ENCODE results near the gene H2BW2. TPM values are rescaled to one million over a fixed set of nuclear protein-coding genes. Genes with fewer than 3 reads are reported as not detected.
"Not testable (repeated sequence)": the region's sequence is repeated elsewhere in the genome, so short reads cannot be mapped to it uniquely, and the experiment has no call there.

Gene H2BW2
- polyA plus RNA-seq, 2 of the 4 experiments (the other 2 are of a cell fraction): not detected

DNA sequence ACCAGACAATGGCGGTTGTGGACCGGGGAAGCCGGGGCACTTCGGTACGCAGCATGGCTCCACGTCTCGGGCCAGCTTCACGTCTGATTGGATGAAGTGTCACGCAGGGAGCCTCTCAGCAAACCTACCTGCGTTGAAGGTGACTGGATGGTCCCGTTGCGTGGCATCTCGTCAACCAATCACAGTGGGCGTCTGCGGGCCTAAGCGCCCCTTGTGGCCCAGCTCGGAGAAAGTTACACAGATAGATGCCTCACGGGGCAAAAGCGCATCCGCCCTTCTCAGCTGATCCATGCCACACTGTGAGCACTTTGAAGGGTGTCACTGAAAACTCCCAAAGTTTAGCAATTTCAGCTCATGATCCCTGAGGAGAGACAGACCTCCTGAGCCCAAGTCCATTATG lies 26.1 kb upstream of the H2BW2 start, which contains the start of gene H2BW1 (continued):
- TF ChIP-seq HEYL (CRISPR knock-in tag; IDR thresholded peaks at IDR 0.05) (no peak), SMC3 (IDR thresholded peaks at IDR 0.05) (no peak), ZC3H11A (IDR thresholded peaks at IDR 0.05) (no peak), ESRRA (IDR thresholded peaks at IDR 0.05; ENCODE audit: borderline replicate concordance, low read length) (no peak), RFX5 (IDR thresholded peaks at IDR 0.05) (no peak), JUN (IDR thresholded peaks at IDR 0.05) (no peak), EHMT2 (IDR thresholded peaks at IDR 0.05; ENCODE audit: low read depth) (no peak), TP53 (CRISPR knock-in tag; IDR thresholded peaks at IDR 0.05) (no peak), CHD4 (IDR thresholded peaks at IDR 0.05; ENCODE audit: borderline replicate concordance) (no peak)

DNA sequence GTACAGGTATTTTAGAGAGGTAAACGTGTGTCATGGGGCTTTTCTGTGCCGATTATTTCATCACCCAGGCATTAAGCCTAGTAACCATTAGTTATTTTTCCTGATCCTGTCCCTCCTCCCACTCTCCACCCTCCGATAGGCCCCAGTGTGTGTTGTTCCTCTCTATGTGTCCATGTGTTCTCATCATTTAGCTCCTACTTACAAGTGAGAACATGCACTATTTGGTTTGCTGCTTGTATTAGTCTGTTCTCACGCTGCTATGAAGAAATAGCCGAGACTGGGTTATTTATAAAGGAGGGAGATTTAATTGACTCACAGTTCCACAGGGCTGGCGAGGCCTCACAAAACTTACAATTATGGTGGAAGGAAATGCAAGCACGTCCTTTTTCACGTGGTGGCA lies 24.2 kb upstream of the H2BW2 start:
- ATAC-seq; DNase-seq (ENCODE audit: low read depth in 1 of 2, low spot score in 1 of 2); H3K27ac ChIP-seq; POLR2A ChIA-PET; FAIRE-seq; CTCF ChIA-PET; H3K4me3 ChIP-seq; H3K4me1 ChIP-seq; H3K4me2 ChIP-seq; H3K9me3 ChIP-seq: not testable (repeated sequence)
- 8% methylated on average over 8 of the region's 8 CpGs for WGBS (ENCODE audit: missing lambda C conversion rate)

DNA sequence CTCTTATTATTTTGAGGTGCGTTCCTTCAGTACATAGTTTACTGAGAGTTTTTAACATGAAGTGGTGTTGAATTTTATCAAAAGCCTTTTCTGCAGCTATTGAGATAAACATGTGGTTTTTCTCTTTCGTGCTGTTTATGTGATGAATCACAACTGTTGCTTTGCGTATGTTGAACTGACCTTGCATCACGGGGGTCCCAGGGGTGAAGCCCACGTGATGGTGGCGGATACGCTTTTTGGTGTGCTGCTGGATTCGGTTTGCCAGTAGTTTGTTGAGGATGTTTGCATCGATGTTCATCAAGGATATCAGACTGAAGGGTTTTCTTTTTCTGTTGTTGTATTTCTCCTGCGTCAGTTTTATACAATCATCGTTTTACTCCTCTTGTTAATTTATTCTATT lies 21.6 kb upstream of the H2BW2 start:
- TF ChIP-seq HOXB13 (CRISPR knock-in tag; IDR thresholded peaks at IDR 0.05; ENCODE audit: low read depth) (no peak), NR3C1 (IDR thresholded peaks at IDR 0.05) (no peak)
- TF ChIP-seq, protein P1, sequence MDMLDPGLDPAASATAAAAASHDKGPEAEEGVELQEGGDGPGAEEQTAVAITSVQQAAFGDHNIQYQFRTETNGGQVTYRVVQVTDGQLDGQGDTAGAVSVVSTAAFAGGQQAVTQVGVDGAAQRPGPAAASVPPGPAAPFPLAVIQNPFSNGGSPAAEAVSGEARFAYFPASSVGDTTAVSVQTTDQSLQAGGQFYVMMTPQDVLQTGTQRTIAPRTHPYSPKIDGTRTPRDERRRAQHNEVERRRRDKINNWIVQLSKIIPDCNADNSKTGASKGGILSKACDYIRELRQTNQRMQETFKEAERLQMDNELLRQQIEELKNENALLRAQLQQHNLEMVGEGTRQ (IDR thresholded peaks at IDR 0.05): no peak
- ATAC-seq (no peak), DNase-seq (ENCODE audit: low read depth in 1 of 2, low spot score in 1 of 2) (no peak), FAIRE-seq (no peak)
- WGBS (ENCODE audit: missing lambda C conversion rate): 25% methylated on average over 11 of the region's 11 CpGs
- CTCF ChIA-PET: no interaction called here
- Histone ChIP-seq H3K9me3 (no peaks in the 10 kb centered on the region), H3K4me2 (no peak overlapping the region), H3K27ac (no peak overlapping the region), H3K4me1 (no peaks in the 10 kb centered on the region), H3K4me3 (no peak overlapping the region)
- POLR2A ChIA-PET: no interaction called here

DNA sequence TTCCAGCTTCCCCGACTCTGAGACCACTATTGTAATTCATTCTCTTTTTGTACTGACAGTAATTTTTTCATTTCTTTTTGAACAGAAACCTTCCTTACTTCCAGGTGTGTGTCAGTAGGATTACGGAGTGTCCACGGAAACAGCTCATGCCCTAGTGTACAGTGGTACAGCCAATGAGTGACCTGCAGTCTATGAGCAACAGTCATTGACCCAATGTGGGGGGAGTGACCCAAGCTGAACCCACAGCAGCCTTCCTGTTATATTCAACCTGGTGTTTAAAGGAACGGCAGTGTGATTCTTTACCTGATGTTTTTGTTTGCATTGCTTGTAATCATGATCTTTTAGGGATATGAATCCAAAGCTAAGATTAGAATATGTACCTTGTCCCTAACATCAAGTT lies 1.2 kb downstream of the H2BW2 start:
- DNase-seq (ENCODE audit: low read depth in 1 of 2, low spot score in 1 of 2) (no peak), ATAC-seq (no peak), FAIRE-seq (no peak)
- Histone ChIP-seq H3K4me3 (no peak overlapping the region), H3K9me3 (no peaks in the 10 kb centered on the region), H3K27ac (no peak overlapping the region), H3K4me1 (no peaks in the 10 kb centered on the region), H3K4me2 (no peak overlapping the region)
- ChIA-PET CTCF (interaction anchor here (0.9 kb wide), 1 partner anchor 196 kb away, joined by 3 read pairs; no protein-coding TSS in a partner anchor), POLR2A (no interaction called here)
- 10% methylated on average over 4 of the region's 4 CpGs for WGBS (ENCODE audit: missing lambda C conversion rate)
- no peak for TF ChIP-seq JUNB (IDR thresholded peaks at IDR 0.05)
- no peak for TF ChIP-seq FOXS1 (CRISPR knock-in tag; IDR thresholded peaks at IDR 0.05)
- TF ChIP-seq CHD4 (IDR thresholded peaks at IDR 0.05; ENCODE audit: borderline replicate concordance): no peak
- TF ChIP-seq ESRRA (IDR thresholded peaks at IDR 0.05; ENCODE audit: borderline replicate concordance, low read length): no peak
- TF ChIP-seq RNF2 (IDR thresholded peaks at IDR 0.05; ENCODE audit: borderline replicate concordance, low read depth): no peak
- no peak for TF ChIP-seq NR3C1 (IDR thresholded peaks at IDR 0.05)

DNA sequence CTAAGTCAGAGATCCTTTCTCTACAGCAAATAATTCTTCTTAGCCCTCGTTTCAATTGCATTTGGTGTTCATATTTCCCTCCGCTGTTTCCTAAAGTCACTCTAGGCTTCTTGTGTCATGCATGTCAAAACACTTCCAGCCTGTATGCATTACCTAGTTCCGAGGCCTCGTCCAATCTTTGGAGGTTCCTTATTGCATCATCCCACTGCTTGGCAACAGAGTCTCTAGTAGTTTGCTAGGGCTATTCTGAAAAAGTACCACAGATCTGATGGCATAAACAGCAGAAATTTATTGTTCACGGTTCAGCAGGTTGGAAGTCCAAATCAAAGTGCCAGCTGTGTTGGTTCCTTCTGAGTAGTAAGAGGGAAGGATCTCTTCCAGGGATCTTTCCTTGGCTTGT lies 5.9 kb downstream of the H2BW2 start:
- CTCF ChIA-PET: no interaction called here
- no peak for ATAC-seq

More for the DNA sequence above, 5.9 kb downstream of the H2BW2 start:
- DNase-seq (ENCODE audit: low read depth in 1 of 2, low spot score in 1 of 2) (no peak), FAIRE-seq (no peak)
- WGBS (ENCODE audit: missing lambda C conversion rate): 44% methylated on average over 5 of the region's 5 CpGs
- no peak overlapping the region for H3K4me2 ChIP-seq
- no peak overlapping the region for H3K4me3 ChIP-seq
- H3K4me1 ChIP-seq: no peaks in the 10 kb centered on the region
- no peak for TF ChIP-seq EHF (CRISPR knock-in tag; IDR thresholded peaks at IDR 0.05)
- no peak for TF ChIP-seq EHMT2 (IDR thresholded peaks at IDR 0.05; ENCODE audit: low read depth)
- TF ChIP-seq, protein P1 (IDR thresholded peaks at IDR 0.05): no peak
- TF ChIP-seq, protein P2, sequence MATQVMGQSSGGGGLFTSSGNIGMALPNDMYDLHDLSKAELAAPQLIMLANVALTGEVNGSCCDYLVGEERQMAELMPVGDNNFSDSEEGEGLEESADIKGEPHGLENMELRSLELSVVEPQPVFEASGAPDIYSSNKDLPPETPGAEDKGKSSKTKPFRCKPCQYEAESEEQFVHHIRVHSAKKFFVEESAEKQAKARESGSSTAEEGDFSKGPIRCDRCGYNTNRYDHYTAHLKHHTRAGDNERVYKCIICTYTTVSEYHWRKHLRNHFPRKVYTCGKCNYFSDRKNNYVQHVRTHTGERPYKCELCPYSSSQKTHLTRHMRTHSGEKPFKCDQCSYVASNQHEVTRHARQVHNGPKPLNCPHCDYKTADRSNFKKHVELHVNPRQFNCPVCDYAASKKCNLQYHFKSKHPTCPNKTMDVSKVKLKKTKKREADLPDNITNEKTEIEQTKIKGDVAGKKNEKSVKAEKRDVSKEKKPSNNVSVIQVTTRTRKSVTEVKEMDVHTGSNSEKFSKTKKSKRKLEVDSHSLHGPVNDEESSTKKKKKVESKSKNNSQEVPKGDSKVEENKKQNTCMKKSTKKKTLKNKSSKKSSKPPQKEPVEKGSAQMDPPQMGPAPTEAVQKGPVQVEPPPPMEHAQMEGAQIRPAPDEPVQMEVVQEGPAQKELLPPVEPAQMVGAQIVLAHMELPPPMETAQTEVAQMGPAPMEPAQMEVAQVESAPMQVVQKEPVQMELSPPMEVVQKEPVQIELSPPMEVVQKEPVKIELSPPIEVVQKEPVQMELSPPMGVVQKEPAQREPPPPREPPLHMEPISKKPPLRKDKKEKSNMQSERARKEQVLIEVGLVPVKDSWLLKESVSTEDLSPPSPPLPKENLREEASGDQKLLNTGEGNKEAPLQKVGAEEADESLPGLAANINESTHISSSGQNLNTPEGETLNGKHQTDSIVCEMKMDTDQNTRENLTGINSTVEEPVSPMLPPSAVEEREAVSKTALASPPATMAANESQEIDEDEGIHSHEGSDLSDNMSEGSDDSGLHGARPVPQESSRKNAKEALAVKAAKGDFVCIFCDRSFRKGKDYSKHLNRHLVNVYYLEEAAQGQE (IDR thresholded peaks at IDR 0.05): no peak
- TF ChIP-seq EP300 (IDR thresholded peaks at IDR 0.05): no peak
- H3K9me3 ChIP-seq: no peaks in the 10 kb centered on the region
- POLR2A ChIA-PET: no interaction called here
- no peak overlapping the region for H3K27ac ChIP-seq

All from A549 (cell line).